ENCODE measurements around the gene INPP5B. TPM values are rescaled to one million over a fixed set of nuclear protein-coding genes. Genes with fewer than 3 reads are reported as not detected.

INPP5B gene
- total and polyA plus RNA-seq, 2 of the 13 experiments (the other 11 are each of a cell fraction or from before 2014, with no cell fraction given), result 9.0 to 9.8 TPM

DNA sequence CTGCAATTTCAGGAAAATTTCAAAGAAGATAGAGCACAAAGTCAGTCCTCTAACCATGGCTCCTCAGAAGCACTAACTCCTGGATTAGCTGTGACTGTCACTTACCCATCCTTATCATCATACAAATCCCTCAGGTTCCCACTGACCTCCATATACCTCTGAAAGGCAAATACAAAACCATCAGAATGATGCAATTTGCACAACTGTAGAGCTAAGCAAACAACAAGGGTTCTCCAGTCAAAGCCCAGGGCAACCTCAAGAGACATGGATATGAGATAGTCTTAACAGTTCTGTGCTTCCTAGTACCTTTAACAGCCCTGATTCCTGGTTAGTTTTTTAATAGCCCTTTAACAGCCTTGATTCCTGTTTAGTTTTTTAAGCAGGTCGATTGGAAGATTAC lies 40.8 kb upstream of the INPP5B start (continued):
- TF ChIP-seq TAF1 (CRISPR knock-in tag; IDR thresholded peaks at IDR 0.05) (no peak), THAP11 (CRISPR knock-in tag; IDR thresholded peaks at IDR 0.05) (peak; percentile 68), GLI4 (CRISPR knock-in tag; IDR thresholded peaks at IDR 0.05; ENCODE audit: borderline replicate concordance) (no peak), IRF2 (CRISPR knock-in tag; IDR thresholded peaks at IDR 0.05) (no peak), SOX13 (IDR thresholded peaks at IDR 0.05) (no peak), SOX13 (CRISPR knock-in tag; conservative IDR thresholded peaks at IDR 0.05 in 1 of 2, IDR thresholded peaks at IDR 0.05 in 1 of 2) (peak in 1 of 2 experiments; percentile 43; a peak in 1 of 4 replicates), ATF7 (IDR thresholded peaks at IDR 0.05) (peak; percentile 38; the same call in 1 of the 2 replicates), ATF7 (CRISPR knock-in tag; IDR thresholded peaks at IDR 0.05) (no peak), IKZF1 (IDR thresholded peaks at IDR 0.05) (no peak), ZKSCAN1 (IDR thresholded peaks at IDR 0.05; ENCODE audit: low read length) (no peak), SMC3 (IDR thresholded peaks at IDR 0.05; ENCODE audit: low read length) (no peak), AKAP8 (CRISPR knock-in tag; IDR thresholded peaks at IDR 0.05) (no peak), CREM (IDR thresholded peaks at IDR 0.05) (peak; percentile 34; the same call in 1 of the 2 replicates), CREM (CRISPR knock-in tag; IDR thresholded peaks at IDR 0.05) (no peak), EP300 (IDR thresholded peaks at IDR 0.05; ENCODE audit: low read depth in 2 of 2, low read length in 2 of 2) (peak in 1 of 2 experiments; percentile 32; a peak in 1 of 4 replicates), EP300 (CRISPR knock-in tag; IDR thresholded peaks at IDR 0.05; ENCODE audit: borderline replicate concordance) (peak; percentile 12; the same call in 1 of the 2 replicates), RAD51 (IDR thresholded peaks at IDR 0.05; ENCODE audit: borderline replicate concordance) (no peak), IKZF4 (CRISPR knock-in tag; IDR thresholded peaks at IDR 0.05; ENCODE audit: borderline replicate concordance, low read depth, not compliant biosample characterization) (no peak)
- TF ChIP-seq, protein P1, sequence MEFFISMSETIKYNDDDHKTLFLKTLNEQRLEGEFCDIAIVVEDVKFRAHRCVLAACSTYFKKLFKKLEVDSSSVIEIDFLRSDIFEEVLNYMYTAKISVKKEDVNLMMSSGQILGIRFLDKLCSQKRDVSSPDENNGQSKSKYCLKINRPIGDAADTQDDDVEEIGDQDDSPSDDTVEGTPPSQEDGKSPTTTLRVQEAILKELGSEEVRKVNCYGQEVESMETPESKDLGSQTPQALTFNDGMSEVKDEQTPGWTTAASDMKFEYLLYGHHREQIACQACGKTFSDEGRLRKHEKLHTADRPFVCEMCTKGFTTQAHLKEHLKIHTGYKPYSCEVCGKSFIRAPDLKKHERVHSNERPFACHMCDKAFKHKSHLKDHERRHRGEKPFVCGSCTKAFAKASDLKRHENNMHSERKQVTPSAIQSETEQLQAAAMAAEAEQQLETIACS (CRISPR knock-in tag; IDR thresholded peaks at IDR 0.05), result no peak
- TF ChIP-seq, protein P2, sequence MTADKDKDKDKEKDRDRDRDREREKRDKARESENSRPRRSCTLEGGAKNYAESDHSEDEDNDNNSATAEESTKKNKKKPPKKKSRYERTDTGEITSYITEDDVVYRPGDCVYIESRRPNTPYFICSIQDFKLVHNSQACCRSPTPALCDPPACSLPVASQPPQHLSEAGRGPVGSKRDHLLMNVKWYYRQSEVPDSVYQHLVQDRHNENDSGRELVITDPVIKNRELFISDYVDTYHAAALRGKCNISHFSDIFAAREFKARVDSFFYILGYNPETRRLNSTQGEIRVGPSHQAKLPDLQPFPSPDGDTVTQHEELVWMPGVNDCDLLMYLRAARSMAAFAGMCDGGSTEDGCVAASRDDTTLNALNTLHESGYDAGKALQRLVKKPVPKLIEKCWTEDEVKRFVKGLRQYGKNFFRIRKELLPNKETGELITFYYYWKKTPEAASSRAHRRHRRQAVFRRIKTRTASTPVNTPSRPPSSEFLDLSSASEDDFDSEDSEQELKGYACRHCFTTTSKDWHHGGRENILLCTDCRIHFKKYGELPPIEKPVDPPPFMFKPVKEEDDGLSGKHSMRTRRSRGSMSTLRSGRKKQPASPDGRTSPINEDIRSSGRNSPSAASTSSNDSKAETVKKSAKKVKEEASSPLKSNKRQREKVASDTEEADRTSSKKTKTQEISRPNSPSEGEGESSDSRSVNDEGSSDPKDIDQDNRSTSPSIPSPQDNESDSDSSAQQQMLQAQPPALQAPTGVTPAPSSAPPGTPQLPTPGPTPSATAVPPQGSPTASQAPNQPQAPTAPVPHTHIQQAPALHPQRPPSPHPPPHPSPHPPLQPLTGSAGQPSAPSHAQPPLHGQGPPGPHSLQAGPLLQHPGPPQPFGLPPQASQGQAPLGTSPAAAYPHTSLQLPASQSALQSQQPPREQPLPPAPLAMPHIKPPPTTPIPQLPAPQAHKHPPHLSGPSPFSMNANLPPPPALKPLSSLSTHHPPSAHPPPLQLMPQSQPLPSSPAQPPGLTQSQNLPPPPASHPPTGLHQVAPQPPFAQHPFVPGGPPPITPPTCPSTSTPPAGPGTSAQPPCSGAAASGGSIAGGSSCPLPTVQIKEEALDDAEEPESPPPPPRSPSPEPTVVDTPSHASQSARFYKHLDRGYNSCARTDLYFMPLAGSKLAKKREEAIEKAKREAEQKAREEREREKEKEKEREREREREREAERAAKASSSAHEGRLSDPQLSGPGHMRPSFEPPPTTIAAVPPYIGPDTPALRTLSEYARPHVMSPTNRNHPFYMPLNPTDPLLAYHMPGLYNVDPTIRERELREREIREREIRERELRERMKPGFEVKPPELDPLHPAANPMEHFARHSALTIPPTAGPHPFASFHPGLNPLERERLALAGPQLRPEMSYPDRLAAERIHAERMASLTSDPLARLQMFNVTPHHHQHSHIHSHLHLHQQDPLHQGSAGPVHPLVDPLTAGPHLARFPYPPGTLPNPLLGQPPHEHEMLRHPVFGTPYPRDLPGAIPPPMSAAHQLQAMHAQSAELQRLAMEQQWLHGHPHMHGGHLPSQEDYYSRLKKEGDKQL (CRISPR knock-in tag; IDR thresholded peaks at IDR 0.05; ENCODE audit: low read depth), result peak; percentile 15; the same call in 1 of the 2 replicates
- TF ChIP-seq, protein P3, sequence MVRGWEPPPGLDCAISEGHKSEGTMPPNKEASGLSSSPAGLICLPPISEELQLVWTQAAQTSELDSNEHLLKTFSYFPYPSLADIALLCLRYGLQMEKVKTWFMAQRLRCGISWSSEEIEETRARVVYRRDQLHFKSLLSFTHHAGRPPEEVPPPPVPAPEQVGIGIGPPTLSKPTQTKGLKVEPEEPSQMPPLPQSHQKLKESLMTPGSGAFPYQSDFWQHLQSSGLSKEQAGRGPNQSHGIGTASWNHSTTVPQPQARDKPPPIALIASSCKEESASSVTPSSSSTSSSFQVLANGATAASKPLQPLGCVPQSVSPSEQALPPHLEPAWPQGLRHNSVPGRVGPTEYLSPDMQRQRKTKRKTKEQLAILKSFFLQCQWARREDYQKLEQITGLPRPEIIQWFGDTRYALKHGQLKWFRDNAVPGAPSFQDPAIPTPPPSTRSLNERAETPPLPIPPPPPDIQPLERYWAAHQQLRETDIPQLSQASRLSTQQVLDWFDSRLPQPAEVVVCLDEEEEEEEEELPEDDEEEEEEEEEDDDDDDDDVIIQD (CRISPR knock-in tag; IDR thresholded peaks at IDR 0.05; ENCODE audit: low read depth), result no peak
- TF ChIP-seq, protein P4, sequence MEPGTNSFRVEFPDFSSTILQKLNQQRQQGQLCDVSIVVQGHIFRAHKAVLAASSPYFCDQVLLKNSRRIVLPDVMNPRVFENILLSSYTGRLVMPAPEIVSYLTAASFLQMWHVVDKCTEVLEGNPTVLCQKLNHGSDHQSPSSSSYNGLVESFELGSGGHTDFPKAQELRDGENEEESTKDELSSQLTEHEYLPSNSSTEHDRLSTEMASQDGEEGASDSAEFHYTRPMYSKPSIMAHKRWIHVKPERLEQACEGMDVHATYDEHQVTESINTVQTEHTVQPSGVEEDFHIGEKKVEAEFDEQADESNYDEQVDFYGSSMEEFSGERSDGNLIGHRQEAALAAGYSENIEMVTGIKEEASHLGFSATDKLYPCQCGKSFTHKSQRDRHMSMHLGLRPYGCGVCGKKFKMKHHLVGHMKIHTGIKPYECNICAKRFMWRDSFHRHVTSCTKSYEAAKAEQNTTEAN (CRISPR knock-in tag; conservative IDR thresholded peaks at IDR 0.05), result peak; percentile 91; the same call in 1 of the 2 replicates
